Measurements from ENCODE around the gene NAP1L1.

- TF ChIP-seq CTCF (IDR thresholded peaks at IDR 0.05) (no peak), POLR2A (IDR thresholded peaks at IDR 0.05) (no peak)
Measured at GRCh38 chr12:76031081-76031413, 53.4 kb downstream of the NAP1L1 start.

Data from heart left ventricle (tissue), 13 donors.